Activated gamma-delta T cell treated with anti-CD3 and anti-CD28 coated beads, Interleukin-2, amount 50 U/mL, for 16 hours (primary cell): Measurements from ENCODE around the gene CAPN11.
A peak's percentile ranks its signal among the peaks of the same experiment; 100 is the strongest.

Experiments
- DNase-seq: peaks from one replicate; pipeline ENCODE4 v3.0.0-alpha.2; 2020; ENCODE audit warnings: low read depth

Gene CAPN11

GRCh38 chr6:44156494-44157151, 2.0 kb upstream of the CAPN11 start:
- no peak for DNase-seq

- DNase-seq: no peak
Observed at GRCh38 chr6:44157152-44157521, 1.5 kb upstream of the CAPN11 start.

GRCh38 chr6:44161997-44162338, 3.3 kb downstream of the CAPN11 start:
- no peak for DNase-seq

GRCh38 chr6:44162876-44163625, 4.4 kb downstream of the CAPN11 start:
- DNase-seq: no peak

GRCh38 chr6:44166116-44166515, 7.5 kb downstream of the CAPN11 start:
- no peak for DNase-seq

GRCh38 chr6:44166591-44167184, 8.1 kb downstream of the CAPN11 start:
- no peak for DNase-seq

- DNase-seq: no peak
Observed at GRCh38 chr6:44167567-44167966, 8.9 kb downstream of the CAPN11 start.

GRCh38 chr6:44169154-44169553, 10.5 kb downstream of the CAPN11 start:
- DNase-seq: no peak

- DNase-seq: no peak
Observed at GRCh38 chr6:44169886-44170570, 11.4 kb downstream of the CAPN11 start.

- no peak for DNase-seq
Observed at GRCh38 chr6:44171899-44172546, 13.4 kb downstream of the CAPN11 start.

- DNase-seq: peak; percentile 62
Observed at GRCh38 chr6:44172731-44173500, 14.3 kb downstream of the CAPN11 start.

- no peak for DNase-seq
Observed at GRCh38 chr6:44176130-44176761, 17.6 kb downstream of the CAPN11 start.

- peak; percentile 17 for DNase-seq
Observed at GRCh38 chr6:44176762-44177509, 18.3 kb downstream of the CAPN11 start.

- DNase-seq: no peak
Observed at GRCh38 chr6:44177691-44178423, 19.2 kb downstream of the CAPN11 start.

GRCh38 chr6:44178424-44179071, 19.9 kb downstream of the CAPN11 start:
- DNase-seq: no peak

- DNase-seq: no peak
Observed at GRCh38 chr6:44179072-44179536, 20.5 kb downstream of the CAPN11 start.

GRCh38 chr6:44179648-44180047, 21.0 kb downstream of the CAPN11 start:
- DNase-seq: no peak

- no peak for DNase-seq
Observed at GRCh38 chr6:44180406-44180805, 21.8 kb downstream of the CAPN11 start.

- no peak for DNase-seq
Observed at GRCh38 chr6:44180886-44181285, 22.3 kb downstream of the CAPN11 start.
